Effector memory CD8-positive, alpha-beta T cell (primary cell): Measurements from ENCODE around the gene ELMO2.

Source experiments
- ATAC-seq: fragments of 150-1000 bp; cut with Tn5 transposase; replicated peaks from 2 replicates; pipeline ENCODE4 v1.10.0; 2021; ENCODE audit warnings: mild to moderate bottlenecking, moderate library complexity
- DNase-seq, 3 experiments: peaks; one replicate each; pipeline ENCODE4 v3.0.0; 2021
- H3K27ac Mint-ChIP-seq, 2 donors: one replicate each; pipeline ENCODE4 v1.8.0; 2022; ENCODE audit warnings: mild to moderate bottlenecking in 2 of 2, mixed read lengths in 2 of 2, moderate library complexity in 2 of 2
- H3K27me3 Mint-ChIP-seq, 2 donors: one replicate each; pipeline ENCODE4 v1.8.0; 2022; ENCODE audit warnings: mixed read lengths in 2 of 2
- H3K36me3 Mint-ChIP-seq: one replicate; pipeline ENCODE4 v1.8.0; 2022; ENCODE audit warnings: mild to moderate bottlenecking, moderate library complexity, mixed read lengths; ENCODE audit not compliant: insufficient read depth
- H3K4me1 Mint-ChIP-seq, 2 donors: one replicate each; pipeline ENCODE4 v1.8.0; 2022; ENCODE audit warnings: low read depth in 2 of 2, mixed read lengths in 2 of 2
- H3K4me3 Mint-ChIP-seq, 2 donors: one replicate each; pipeline ENCODE4 v1.8.0; 2022; ENCODE audit warnings: mild to moderate bottlenecking in 2 of 2, mixed read lengths in 2 of 2, moderate library complexity in 2 of 2
- H3K9me3 Mint-ChIP-seq, 2 donors: one replicate each; pipeline ENCODE4 v1.8.0; 2022; ENCODE audit warnings: mixed read lengths in 2 of 2

ELMO2 gene

DNA sequence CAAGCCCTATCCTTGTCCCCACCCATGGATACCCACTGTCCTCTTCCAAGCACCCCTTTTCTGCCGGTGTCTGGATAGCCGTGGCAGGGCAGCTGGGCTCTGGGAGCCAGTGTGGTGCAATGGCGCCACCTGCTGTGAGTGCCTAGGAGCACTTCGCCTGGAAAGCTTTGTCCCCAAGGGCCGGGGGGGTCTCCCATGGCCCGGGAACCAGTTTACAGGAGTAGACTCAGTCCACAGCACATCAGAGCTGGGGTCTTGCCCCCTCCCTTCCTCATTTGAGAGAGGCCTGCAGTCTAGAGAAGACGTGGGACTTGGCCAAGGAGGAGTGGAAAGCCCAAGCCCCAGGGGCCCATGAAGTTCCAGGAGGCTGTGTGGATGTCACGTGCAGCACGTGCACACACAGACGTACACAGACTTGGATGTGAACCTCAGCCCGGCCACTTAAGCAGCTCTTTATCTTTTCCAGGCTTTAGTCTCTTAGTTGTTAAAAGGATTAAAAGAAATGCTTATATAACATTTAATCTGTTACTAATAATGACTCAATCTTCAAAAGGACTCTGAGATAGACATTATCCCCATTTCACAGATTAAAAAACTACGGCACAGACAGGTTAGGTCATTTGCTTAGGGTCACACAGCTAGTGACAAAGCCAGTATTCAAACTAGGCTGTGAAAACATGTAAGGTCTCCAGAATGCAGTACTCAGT lies 57.2 kb downstream of the ELMO2 start:
- Mint-ChIP-seq H3K9me3 (no peaks in the 10 kb centered on the region), H3K36me3 (peaks cover 20% of the 10 kb centered on the region), H3K4me1 (peaks cover 21 to 32% of the 10 kb centered on the region in 2 donors), H3K4me3 (no peak overlapping the region), H3K27ac (peak overlapping the region; percentile 42 to 46), H3K27me3 (no peaks in the 10 kb centered on the region)
- DNase-seq (peak; percentile 31 to 35 (median 32)), ATAC-seq (peak; percentile 46)

DNA sequence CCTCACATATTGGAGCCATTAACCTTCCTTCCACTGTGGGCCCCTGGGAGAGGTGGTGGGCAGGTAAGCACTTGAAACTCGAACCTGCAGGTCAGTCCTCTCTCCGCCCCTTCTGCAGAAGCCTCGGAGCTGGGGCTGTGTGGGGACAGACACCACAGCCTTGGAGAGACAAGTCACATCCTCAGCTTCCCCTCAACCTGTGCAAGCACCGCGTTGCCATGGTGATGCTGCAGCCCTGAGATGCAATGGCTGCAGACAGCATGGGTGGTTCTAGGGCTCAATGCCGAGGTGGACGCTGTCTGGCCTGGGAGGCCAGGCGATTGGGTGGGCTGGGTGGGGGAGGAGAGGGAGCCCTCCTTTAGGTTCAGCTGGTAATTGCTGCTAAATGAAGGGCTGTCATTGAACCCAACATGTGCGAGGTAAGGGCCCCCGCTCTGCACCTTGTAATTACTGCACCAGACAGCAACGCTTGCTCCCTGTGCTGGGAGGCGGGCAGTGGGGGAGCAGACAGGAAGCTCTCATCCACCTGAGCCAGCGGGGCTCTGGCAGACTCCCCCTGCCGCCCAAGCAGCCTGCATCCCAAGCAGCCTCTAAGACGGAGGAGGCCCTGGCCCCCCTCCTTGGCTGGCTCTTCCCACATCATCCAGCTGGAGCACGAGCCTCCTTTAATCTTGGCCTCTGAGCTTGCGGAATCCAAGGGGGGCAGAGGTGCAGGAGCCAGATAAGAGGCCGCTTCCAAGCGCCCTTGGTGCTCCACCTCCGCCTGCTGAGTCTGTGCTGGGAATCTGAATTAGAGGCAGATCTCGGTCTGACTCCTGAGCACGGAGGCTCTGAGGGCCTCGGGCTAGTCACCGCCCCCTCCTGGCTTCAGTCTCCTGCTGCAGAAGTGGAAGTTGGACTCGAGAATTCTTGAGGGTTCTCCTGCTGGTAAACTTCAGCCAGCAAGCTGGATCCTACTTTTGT lies 58.3 kb downstream of the ELMO2 start:
- peaks cover 20 to 31% of the 10 kb centered on the region in 2 donors for H3K4me1 Mint-ChIP-seq
- no peak for ATAC-seq

DNA sequence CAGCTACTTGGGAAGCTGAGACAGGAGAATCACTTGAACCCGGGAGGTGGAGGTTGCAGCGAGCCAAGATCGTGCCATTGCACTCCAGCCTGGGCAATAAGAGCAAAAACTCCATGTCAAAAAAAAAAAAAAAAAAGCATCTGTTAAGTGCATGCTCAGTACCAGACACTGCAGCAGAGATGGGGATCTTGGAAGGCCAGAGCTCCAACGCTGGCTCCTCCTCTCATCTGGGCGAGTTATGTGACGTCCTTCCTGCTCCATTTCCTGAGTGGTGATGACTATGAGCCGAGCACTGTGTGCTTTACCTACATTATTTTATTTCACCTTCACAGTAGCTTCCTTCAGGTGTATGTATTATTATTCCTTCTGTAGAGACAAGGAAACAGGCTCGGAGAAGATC lies 59.6 kb downstream of the ELMO2 start:
- H3K9me3 Mint-ChIP-seq: no peaks in the 10 kb centered on the region
- peaks cover 25 to 33% of the 10 kb centered on the region in 2 donors for H3K4me1 Mint-ChIP-seq
- H3K27me3 Mint-ChIP-seq: peaks cover 0 to 16% of the 10 kb centered on the region in 2 donors
- DNase-seq (no peak), ATAC-seq (no peak)
- H3K4me3 Mint-ChIP-seq: no peak overlapping the region
- no peak overlapping the region for H3K27ac Mint-ChIP-seq
- H3K36me3 Mint-ChIP-seq: peaks cover 7% of the 10 kb centered on the region

More for the DNA sequence above, 58.3 kb downstream of the ELMO2 start:
- H3K27ac Mint-ChIP-seq: peak overlapping the region in 1 of 2 donors; percentile 42
- H3K36me3 Mint-ChIP-seq: peaks cover 14% of the 10 kb centered on the region
- H3K4me3 Mint-ChIP-seq: no peak overlapping the region
- H3K9me3 Mint-ChIP-seq: no peaks in the 10 kb centered on the region
- H3K27me3 Mint-ChIP-seq: peaks cover 0 to 2% of the 10 kb centered on the region in 2 donors
- DNase-seq: no peak

DNA sequence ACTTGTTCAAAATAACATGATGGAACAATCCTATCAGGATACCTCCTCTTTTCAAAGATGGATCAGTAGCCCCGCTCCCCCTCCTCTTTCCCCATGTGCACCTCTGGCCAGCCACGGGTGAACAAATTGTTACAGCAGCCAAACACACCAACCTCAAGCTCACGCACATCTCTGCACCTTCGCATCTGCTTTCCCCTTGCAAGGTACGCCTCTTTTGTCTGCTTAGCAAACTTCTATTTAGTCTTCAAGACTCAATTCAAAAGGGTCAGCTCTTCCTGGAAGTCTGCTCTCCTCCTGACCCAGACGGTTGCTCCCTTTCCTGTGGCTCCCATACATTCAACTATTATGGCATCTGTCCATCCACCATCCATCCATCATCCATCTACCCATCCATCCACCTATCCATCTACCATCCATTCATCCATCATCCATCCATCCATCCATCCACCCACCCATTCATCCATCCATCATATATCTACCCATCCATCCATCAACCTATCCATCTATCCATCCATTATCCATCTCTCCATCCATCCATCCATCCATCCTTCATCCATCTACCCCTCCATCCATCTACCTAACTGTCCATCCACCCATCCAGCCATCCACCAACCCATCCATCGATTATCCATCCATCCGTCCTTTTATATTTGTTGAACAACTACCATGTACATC lies 61.8 kb downstream of the ELMO2 start:
- H3K27ac Mint-ChIP-seq: peak overlapping the region in 1 of 2 donors; percentile 12

DNA sequence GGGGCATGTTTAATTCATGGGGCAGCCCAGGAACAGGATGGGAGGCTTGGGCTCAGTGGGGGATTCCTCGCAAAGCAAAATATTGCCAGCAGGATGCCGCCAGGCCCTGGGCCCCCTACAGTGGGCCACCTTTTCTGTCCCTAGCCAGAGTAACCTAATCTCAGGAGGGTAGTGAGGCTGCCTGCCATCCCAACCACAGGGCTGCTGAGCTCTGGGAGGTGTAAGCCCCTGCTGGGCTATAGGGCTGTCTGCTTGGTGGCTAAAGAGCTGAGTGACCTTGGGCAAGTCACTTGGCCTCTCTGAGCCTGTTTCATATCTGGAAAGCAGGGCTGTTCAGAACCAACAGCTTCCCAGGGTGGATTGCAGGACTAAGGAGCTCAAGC lies 62.4 kb downstream of the ELMO2 start:
- no peaks in the 10 kb centered on the region for H3K36me3 Mint-ChIP-seq
- H3K4me1 Mint-ChIP-seq: peaks cover 20 to 22% of the 10 kb centered on the region in 2 donors
- H3K27ac Mint-ChIP-seq: peak overlapping the region in 1 of 2 donors; percentile 46
- H3K9me3 Mint-ChIP-seq: no peaks in the 10 kb centered on the region
- ATAC-seq: no peak
- peak overlapping the region; percentile 58 to 61 for H3K4me3 Mint-ChIP-seq
- peaks cover 9 to 38% of the 10 kb centered on the region in 2 donors for H3K27me3 Mint-ChIP-seq
- no peak for DNase-seq

More for the DNA sequence above, 61.8 kb downstream of the ELMO2 start:
- ATAC-seq (no peak), DNase-seq (no peak)
- peaks cover 22 to 24% of the 10 kb centered on the region in 2 donors for H3K4me1 Mint-ChIP-seq
- H3K36me3 Mint-ChIP-seq: no peaks in the 10 kb centered on the region
- peaks cover 2 to 32% of the 10 kb centered on the region in 2 donors for H3K27me3 Mint-ChIP-seq
- H3K9me3 Mint-ChIP-seq: no peaks in the 10 kb centered on the region
- H3K4me3 Mint-ChIP-seq: no peak overlapping the region

DNA sequence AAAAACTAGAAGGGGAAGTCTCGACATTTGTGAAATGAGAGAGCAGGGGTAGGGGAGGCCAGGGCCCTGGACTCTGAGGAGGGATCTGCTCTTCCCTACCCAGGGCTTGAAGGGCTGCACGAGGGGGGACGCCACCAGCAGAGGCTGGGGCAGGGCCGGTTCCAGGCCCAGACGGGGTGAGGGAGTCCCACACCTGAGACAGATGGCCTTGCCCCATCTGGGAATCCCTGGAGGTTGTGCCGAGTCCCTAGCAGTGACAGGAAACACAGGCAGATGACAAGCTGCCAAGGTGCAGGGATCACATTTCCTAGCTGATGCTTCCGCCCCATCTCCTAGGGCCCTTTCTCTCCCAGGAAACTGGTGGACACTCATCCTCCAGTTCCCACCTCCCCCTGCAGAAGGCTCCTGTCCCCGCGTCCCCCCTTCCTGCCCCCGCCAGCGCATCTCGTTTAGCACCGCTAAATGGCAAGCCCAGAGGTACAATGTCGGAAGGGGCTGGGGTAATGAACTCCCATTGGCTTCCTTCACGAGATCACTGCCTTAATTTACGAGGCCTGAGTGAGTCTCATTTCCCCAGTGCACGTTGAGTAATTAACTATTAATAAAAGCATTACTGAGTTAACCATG lies 63.0 kb downstream of the ELMO2 start:
- ATAC-seq (no peak), DNase-seq (no peak)
- H3K36me3 Mint-ChIP-seq: no peaks in the 10 kb centered on the region
- H3K27me3 Mint-ChIP-seq: peaks cover 13 to 43% of the 10 kb centered on the region in 2 donors
- H3K9me3 Mint-ChIP-seq: no peaks in the 10 kb centered on the region
- H3K4me3 Mint-ChIP-seq: peak overlapping the region; percentile 58 to 61
- peaks cover 18 to 21% of the 10 kb centered on the region in 2 donors for H3K4me1 Mint-ChIP-seq
- peak overlapping the region in 1 of 2 donors; percentile 46 for H3K27ac Mint-ChIP-seq

DNA sequence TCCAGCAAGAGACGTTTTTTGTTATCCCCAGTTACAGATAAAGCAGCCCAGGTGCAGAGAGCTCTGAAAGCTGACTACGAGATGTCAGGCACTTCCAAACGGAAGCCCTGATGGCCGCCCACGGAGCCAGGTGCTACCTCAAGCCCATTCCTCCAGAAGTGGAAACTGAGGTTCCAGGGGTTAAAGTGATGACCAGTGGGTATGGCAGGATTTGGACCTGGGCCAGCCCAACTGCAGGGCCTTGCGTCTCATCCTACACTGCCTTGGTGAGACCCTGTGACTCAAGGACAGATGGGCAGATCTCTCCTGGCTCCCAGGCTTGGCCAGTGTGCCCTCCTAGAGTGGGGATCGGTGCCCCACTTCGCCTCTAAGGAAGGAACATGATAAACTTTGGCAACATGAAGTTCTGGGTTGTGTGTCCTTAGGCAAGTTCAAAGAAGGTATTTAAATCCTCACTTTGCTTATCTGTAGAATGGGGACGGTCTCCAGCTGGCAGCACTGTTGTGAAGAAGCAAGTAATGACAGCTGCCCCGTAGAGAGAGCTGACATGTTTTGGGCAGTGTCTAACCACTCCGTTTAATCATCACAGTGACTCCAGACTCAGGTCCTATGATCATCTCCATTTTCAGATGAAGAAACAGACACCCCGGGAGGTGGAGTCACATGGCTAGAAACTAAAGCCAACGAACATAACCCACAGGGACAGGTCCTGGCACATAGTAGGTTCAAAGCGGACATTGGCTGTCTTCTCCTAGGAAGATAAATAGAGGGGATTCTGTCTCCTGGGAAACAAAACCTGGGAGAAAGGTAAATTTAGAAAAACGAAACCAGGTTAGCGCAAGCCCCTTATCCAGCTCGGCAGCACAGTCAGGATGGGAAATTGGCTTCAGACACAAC lies 63.7 kb downstream of the ELMO2 start:
- H3K9me3 Mint-ChIP-seq: no peaks in the 10 kb centered on the region
- ATAC-seq (no peak), DNase-seq (no peak)
- no peaks in the 10 kb centered on the region for H3K36me3 Mint-ChIP-seq
- peak overlapping the region; percentile 58 to 61 for H3K4me3 Mint-ChIP-seq
- peaks cover 18 to 21% of the 10 kb centered on the region in 2 donors for H3K4me1 Mint-ChIP-seq
- peaks cover 16 to 47% of the 10 kb centered on the region in 2 donors for H3K27me3 Mint-ChIP-seq
- H3K27ac Mint-ChIP-seq: no peak overlapping the region

DNA sequence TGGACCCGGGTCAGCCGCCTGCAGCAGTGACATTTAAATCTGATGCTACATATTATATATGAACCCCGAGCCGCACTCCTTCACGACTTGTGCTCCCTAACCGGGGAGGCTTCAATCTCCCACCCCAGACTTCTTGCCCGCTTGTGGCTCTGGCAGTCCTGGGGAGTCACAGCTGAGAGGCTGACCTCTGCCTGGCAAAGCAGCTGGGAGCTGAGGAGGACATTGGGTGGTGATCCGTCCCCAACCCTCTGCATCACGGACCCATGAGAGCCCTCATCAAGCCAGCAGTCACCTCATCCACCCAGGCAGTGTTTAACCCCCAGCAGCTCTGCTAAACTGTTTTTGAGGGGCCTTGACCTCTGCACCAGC lies 64.4 kb downstream of the ELMO2 start:
- Mint-ChIP-seq H3K36me3 (no peaks in the 10 kb centered on the region), H3K4me3 (no peak overlapping the region), H3K4me1 (peaks cover 18 to 19% of the 10 kb centered on the region in 2 donors), H3K27me3 (peaks cover 23 to 54% of the 10 kb centered on the region in 2 donors), H3K9me3 (no peaks in the 10 kb centered on the region), H3K27ac (no peak overlapping the region)
- DNase-seq (no peak), ATAC-seq (no peak)

DNA sequence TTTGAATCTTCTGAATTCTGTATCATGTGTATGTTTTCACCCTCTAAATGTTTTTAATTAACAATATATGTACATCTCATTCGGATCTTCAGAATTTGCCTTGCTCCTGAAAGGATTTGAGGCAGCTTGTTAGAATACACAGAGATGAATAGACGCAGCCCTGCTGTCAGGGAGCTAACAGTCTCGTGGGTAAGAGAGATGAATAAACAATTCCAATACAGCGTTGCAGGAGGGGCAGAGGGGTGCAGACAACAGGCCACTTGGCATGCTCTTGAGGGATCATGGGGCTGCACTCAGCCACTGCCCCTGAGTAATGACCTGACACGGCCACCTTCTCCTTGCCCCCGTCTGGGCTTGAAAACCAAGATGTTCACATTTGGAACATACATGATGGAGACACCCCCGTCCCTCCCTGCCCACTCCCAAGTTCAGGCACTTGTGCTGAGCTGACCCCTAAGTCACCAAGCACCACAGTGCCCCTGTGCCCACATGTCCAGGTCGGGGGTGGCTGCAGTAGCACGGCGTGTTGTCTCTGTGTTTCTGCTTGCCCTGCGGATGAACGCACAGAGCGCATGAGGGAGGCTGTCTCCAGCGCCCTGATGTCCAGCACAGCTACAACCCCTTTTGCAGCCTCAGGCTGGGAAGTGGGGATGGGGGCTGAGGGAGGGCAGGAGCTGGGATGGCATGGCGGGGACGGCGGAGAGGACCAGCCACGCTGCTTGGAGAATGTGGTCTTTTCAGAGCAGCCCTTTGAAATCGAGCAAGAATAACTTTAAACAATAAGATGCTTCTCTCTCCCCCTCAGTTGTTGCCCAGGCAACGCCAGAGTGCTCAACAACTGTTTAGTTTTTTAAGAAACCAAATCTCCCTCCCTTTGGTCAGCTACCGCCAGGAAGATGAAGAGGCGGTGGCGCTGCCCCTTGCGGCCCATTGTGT lies 65.1 kb downstream of the ELMO2 start:
- Mint-ChIP-seq H3K9me3 (no peaks in the 10 kb centered on the region), H3K27ac (no peak overlapping the region), H3K36me3 (no peaks in the 10 kb centered on the region), H3K4me1 (peaks cover 17 to 18% of the 10 kb centered on the region in 2 donors), H3K4me3 (no peak overlapping the region), H3K27me3 (peaks cover 28 to 61% of the 10 kb centered on the region in 2 donors)
- DNase-seq: no peak
- ATAC-seq: no peak

DNA sequence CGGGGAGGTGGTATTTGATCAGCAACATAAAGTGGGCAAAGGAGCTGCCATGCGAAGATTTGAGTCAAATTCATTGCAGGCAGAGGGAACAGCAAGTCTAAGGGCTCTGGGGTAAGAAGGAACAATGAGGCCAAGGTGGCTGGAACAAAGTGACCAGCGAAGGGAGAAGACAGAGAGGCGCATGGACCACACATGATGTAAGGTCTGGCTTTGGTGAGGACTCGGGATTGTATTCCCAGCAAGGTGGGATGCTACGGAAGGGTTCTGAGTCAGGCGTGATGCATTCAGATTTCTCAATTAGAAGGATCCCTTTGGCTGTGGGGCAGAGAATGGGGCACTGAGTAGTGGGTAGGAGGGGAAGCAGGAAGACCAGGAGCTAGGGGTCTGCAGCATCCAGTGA lies 67.4 kb downstream of the ELMO2 start:
- H3K36me3 Mint-ChIP-seq: no peaks in the 10 kb centered on the region
- no peak overlapping the region for H3K4me3 Mint-ChIP-seq
- no peak for DNase-seq
- ATAC-seq: no peak
- H3K4me1 Mint-ChIP-seq: peaks cover 11 to 13% of the 10 kb centered on the region in 2 donors
- H3K9me3 Mint-ChIP-seq: no peaks in the 10 kb centered on the region
- H3K27ac Mint-ChIP-seq: no peak overlapping the region
- peaks cover 46 to 80% of the 10 kb centered on the region in 2 donors for H3K27me3 Mint-ChIP-seq

DNA sequence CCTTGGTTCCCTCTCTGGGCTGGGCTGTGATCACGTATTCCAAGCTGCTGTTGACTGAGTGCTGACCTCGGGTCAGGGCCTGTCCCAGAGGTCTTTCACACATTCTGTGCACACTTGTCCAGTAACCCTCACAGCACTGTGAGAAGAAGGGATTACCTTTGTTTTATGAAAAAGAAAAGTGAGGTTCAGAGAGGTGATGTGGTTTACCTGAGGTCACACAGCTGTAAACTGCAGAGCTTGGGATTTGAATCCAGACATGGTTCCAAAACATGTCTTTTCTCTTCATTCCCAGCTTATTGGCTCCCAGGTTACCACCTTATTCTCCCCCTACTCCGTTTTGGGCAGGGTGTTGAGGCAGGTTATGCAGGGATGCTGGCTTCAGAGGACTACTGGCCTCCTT lies 69.7 kb downstream of the ELMO2 start:
- Mint-ChIP-seq H3K27me3 (peaks cover 56 to 82% of the 10 kb centered on the region in 2 donors), H3K9me3 (no peaks in the 10 kb centered on the region), H3K27ac (no peak overlapping the region), H3K36me3 (no peaks in the 10 kb centered on the region), H3K4me1 (no peaks in the 10 kb centered on the region), H3K4me3 (no peak overlapping the region)
- DNase-seq (no peak), ATAC-seq (no peak)
